H1 (cell line): ENCODE measurements around the gene SOCS6. TPM values are rescaled to one million over a fixed set of nuclear protein-coding genes. Genes with fewer than 3 reads are reported as not detected.

Source experiments
- CTCF ChIA-PET: fragments of 300-600 bp; sonication (Branson Sonifier 250); formaldehyde crosslinking; loops from one replicate; lab custom pipeline; 2021; ENCODE audit not compliant: partially characterized antibody; lab: Charles Lee
- POLR2A ChIA-PET: fragments of 300-600 bp; sonication (Branson Sonifier 250); formaldehyde crosslinking; loops from one replicate; lab custom pipeline; 2021; ENCODE audit warnings: inconsistent platforms; ENCODE audit not compliant: partially characterized antibody; lab: Charles Lee
- DNase-seq, 2 experiments: peaks; one replicate each; pipeline versions ENCODE4 v3.0.0 to v3.0.0-alpha.2; 2010 to 2022; ENCODE audit warnings: low spot score in 2 of 2, low read depth in 1 of 2, mixed read lengths in 1 of 2
- FAIRE-seq: peaks from 2 replicates; lab custom pipeline; 2011; peaks lifted over from hg19 to GRCh38; lab: Jason Lieb, UNC
- H2AFZ ChIP-seq: 2 replicates; pipeline ENCODE4 v1.8.1; 2012; ENCODE audit warnings: low read length, inconsistent platforms
- H2AK5ac ChIP-seq: 2 replicates; pipeline ENCODE4 v1.6.1; 2013; ENCODE audit warnings: low read depth, low read length
- H2BK120ac ChIP-seq: replicated peaks from 2 replicates; pipeline ENCODE3; 2013; ENCODE audit warnings: low read depth, low read length, inconsistent platforms
- H2BK12ac ChIP-seq: 2 replicates; pipeline ENCODE4 v1.6.1; 2013; ENCODE audit warnings: low read depth, low read length
- H2BK15ac ChIP-seq: 2 replicates; pipeline ENCODE4 v1.6.1; 2013; ENCODE audit warnings: low read length
- H2BK20ac ChIP-seq: 2 replicates; pipeline ENCODE4 v1.6.1; 2013; ENCODE audit warnings: low read length
- H2BK5ac ChIP-seq: 2 replicates; pipeline ENCODE4 v1.6.1; 2013; ENCODE audit warnings: low read depth, low read length
- H3K14ac ChIP-seq: 2 replicates; pipeline ENCODE4 v1.6.1; 2013; ENCODE audit warnings: inconsistent platforms; ENCODE audit not compliant: insufficient read length
- H3K18ac ChIP-seq: 2 replicates; pipeline ENCODE4 v1.6.1; 2013; ENCODE audit warnings: low read length; ENCODE audit errors: extremely low read depth
- H3K23ac ChIP-seq: 2 replicates; pipeline ENCODE4 v1.6.1; 2013; ENCODE audit warnings: inconsistent platforms; ENCODE audit not compliant: insufficient read length
- H3K23me2 ChIP-seq: 2 replicates; pipeline ENCODE4 v1.6.1; 2013; ENCODE audit warnings: low read depth, low read length
- H3K27ac ChIP-seq: 2 replicates; pipeline ENCODE4 v1.6.1; 2011; ENCODE audit warnings: low read depth, low read length, inconsistent platforms
- H3K27me3 ChIP-seq, 4 experiments: replicated peaks in 1 of 4; 1 replicate in 1 of 4; 2 replicates in 3 of 4; pipeline versions ENCODE4 v1.6.1 to v1.8.1; 2011 to 2013; ENCODE audit warnings: low read length in 3 of 4, mild to moderate bottlenecking in 3 of 4, inconsistent platforms in 2 of 4, mixed read lengths in 2 of 4, moderate library complexity in 1 of 4; ENCODE audit not compliant: control insufficient read depth in 3 of 4, insufficient read depth in 3 of 4; ENCODE audit errors: extremely low read depth in 1 of 4
- H3K36me3 ChIP-seq, 4 experiments: 2 replicates each; pipeline versions ENCODE4 v1.6.1 to v1.8.1; 2011 to 2013; ENCODE audit warnings: mild to moderate bottlenecking in 4 of 4, low read length in 3 of 4, moderate library complexity in 2 of 4, control low read depth in 1 of 4, inconsistent platforms in 1 of 4; ENCODE audit not compliant: insufficient read depth in 4 of 4, control insufficient read depth in 2 of 4
- H3K4ac ChIP-seq: replicated peaks from 2 replicates; pipeline ENCODE3; 2013; ENCODE audit warnings: low read length, low read depth, mixed read lengths, inconsistent platforms; ENCODE audit not compliant: insufficient read length
- H3K4me1 ChIP-seq, 4 experiments: replicated peaks in 1 of 4; 1 replicate in 1 of 4; 2 replicates in 3 of 4; pipeline versions ENCODE4 v1.6.1 to v1.8.1; 2011 to 2013; ENCODE audit warnings: low read length in 3 of 4, inconsistent platforms in 2 of 4, mixed read lengths in 1 of 4; ENCODE audit not compliant: insufficient read depth in 4 of 4, control insufficient read depth in 3 of 4
- H3K4me2 ChIP-seq, 2 experiments: 2 replicates each; pipeline versions ENCODE4 v1.6.1 to v1.8.1; 2011 to 2013; ENCODE audit warnings: low read depth in 2 of 2, low read length in 2 of 2, control low read depth in 1 of 2, inconsistent platforms in 1 of 2, mild to moderate bottlenecking in 1 of 2; ENCODE audit not compliant: insufficient read depth in 1 of 2
- H3K4me3 ChIP-seq, 4 experiments: fragments of 200-600, 300-600 bp in 1 of 4; sonication (generic), shearing (Covaris generic), sonication (Bioruptor Twin) in 1 of 4; 2 replicates each; pipeline versions ENCODE4 v1.5.1 to v1.8.1; 2011 to 2016; ENCODE audit warnings: low read length in 4 of 4, low read depth in 3 of 4, control low read depth in 2 of 4, inconsistent platforms in 2 of 4, mild to moderate bottlenecking in 2 of 4, mixed read lengths in 1 of 4, moderate library complexity in 1 of 4; ENCODE audit not compliant: insufficient read depth in 2 of 4; ENCODE audit errors: extremely low read depth in 1 of 4
- H3K56ac ChIP-seq: replicated peaks from 2 replicates; pipeline ENCODE3; 2013; ENCODE audit warnings: low read depth, mild to moderate bottlenecking, mixed read lengths, low read length, inconsistent platforms; ENCODE audit not compliant: insufficient read length
- H3K79me1 ChIP-seq: 2 replicates; pipeline ENCODE4 v1.6.1; 2013; ENCODE audit warnings: low read depth, low read length, control low read depth
- H3K79me2 ChIP-seq, 2 experiments: 2 replicates each; pipeline versions ENCODE4 v1.6.1 to v1.8.1; 2012 to 2013; ENCODE audit warnings: low read length in 2 of 2, mild to moderate bottlenecking in 2 of 2, inconsistent platforms in 1 of 2; ENCODE audit not compliant: insufficient read depth in 2 of 2, control insufficient read depth in 1 of 2
- H3K9ac ChIP-seq, 4 experiments: replicated peaks in 1 of 4; 1 replicate in 1 of 4; 2 replicates in 3 of 4; pipeline versions ENCODE4 v1.6.1 to v1.8.1; 2011 to 2013; ENCODE audit warnings: low read depth in 3 of 4, low read length in 3 of 4, control low read depth in 2 of 4, mild to moderate bottlenecking in 2 of 4, moderate library complexity in 2 of 4, inconsistent platforms in 1 of 4; ENCODE audit errors: extremely low read depth in 1 of 4
- H3K9me3 ChIP-seq, 2 experiments: 2 replicates each; pipeline versions ENCODE4 v1.6.1 to v1.8.1; 2012 to 2013; ENCODE audit warnings: mild to moderate bottlenecking in 2 of 2, moderate library complexity in 2 of 2, control low read depth in 1 of 2, inconsistent platforms in 1 of 2, low read depth in 1 of 2, low read length in 1 of 2, mixed read lengths in 1 of 2; ENCODE audit not compliant: insufficient read depth in 2 of 2
- H4K20me1 ChIP-seq, 2 experiments: replicated peaks in 1 of 2; 2 replicates each; pipeline versions ENCODE3 to v1.8.1; 2011 to 2013; ENCODE audit warnings: inconsistent platforms in 2 of 2, low read length in 2 of 2, mild to moderate bottlenecking in 1 of 2; ENCODE audit not compliant: insufficient read depth in 2 of 2, control insufficient read depth in 1 of 2
- H4K5ac ChIP-seq: 2 replicates; pipeline ENCODE4 v1.6.1; 2013; ENCODE audit warnings: low read length, low read depth, mixed read lengths, inconsistent platforms; ENCODE audit not compliant: insufficient read length
- H4K8ac ChIP-seq: 2 replicates; pipeline ENCODE4 v1.8.0; 2013; ENCODE audit warnings: mild to moderate bottlenecking, moderate library complexity, low read length, inconsistent platforms; ENCODE audit not compliant: insufficient read depth; ENCODE audit errors: extremely low read depth
- H4K91ac ChIP-seq: replicated peaks from 2 replicates; pipeline ENCODE3; 2013; ENCODE audit warnings: low read length, mixed read lengths, inconsistent platforms; ENCODE audit not compliant: insufficient read length
- CEBPB ChIP-seq: IDR thresholded peaks from 2 replicates; pipeline ENCODE4 v1.6.1; 2012; ENCODE audit warnings: low read depth, low read length
- CTBP2 ChIP-seq: IDR thresholded peaks from 2 replicates; pipeline ENCODE4 v1.7.0; 2011; ENCODE audit warnings: borderline replicate concordance, mild to moderate bottlenecking, moderate library complexity, mixed read lengths, low read length; ENCODE audit not compliant: insufficient read depth, insufficient read length
- E2F6 ChIP-seq: IDR thresholded peaks from 2 replicates; pipeline ENCODE4 v1.6.1; 2012; ENCODE audit warnings: inconsistent platforms
- EGR1 ChIP-seq: IDR thresholded peaks from 2 replicates; pipeline ENCODE4 v1.6.1; 2011; ENCODE audit warnings: low read depth, low read length, borderline replicate concordance
- NANOG ChIP-seq: IDR thresholded peaks from 2 replicates; pipeline ENCODE4 v1.6.1; 2011; ENCODE audit warnings: low read length, low read depth, mild to moderate bottlenecking, inconsistent platforms; ENCODE audit not compliant: insufficient read depth, poor library complexity, severe bottlenecking
- NRF1 ChIP-seq: IDR thresholded peaks from 2 replicates; pipeline ENCODE4 v1.6.1; 2011; ENCODE audit warnings: mild to moderate bottlenecking, low read depth, low read length, improper control_type of control experiment
- RBBP5 ChIP-seq: IDR thresholded peaks from 2 replicates; pipeline ENCODE4 v1.7.1; 2012; ENCODE audit warnings: low read depth, mild to moderate bottlenecking, inconsistent platforms, low read length, moderate library complexity, borderline replicate concordance
- RFX5 ChIP-seq: IDR thresholded peaks from 2 replicates; pipeline ENCODE4 v1.6.1; 2011; ENCODE audit warnings: low read depth, low read length, improper control_type of control experiment, borderline replicate concordance
- SIN3A ChIP-seq, 2 experiments: IDR thresholded peaks in 1 of 2; conservative IDR thresholded peaks in 1 of 2; 2 replicates each; pipeline ENCODE4 v1.6.1; 2011 to 2012; ENCODE audit warnings: low read length in 2 of 2, improper control_type of control experiment in 1 of 2, low read depth in 1 of 2, mild to moderate bottlenecking in 1 of 2
- SP2 ChIP-seq: IDR thresholded peaks from 2 replicates; pipeline ENCODE4 v1.6.1; 2012; ENCODE audit warnings: mild to moderate bottlenecking, low read length, inconsistent platforms
- SRF ChIP-seq: IDR thresholded peaks from 2 replicates; pipeline ENCODE4 v1.6.1; 2011; ENCODE audit warnings: mild to moderate bottlenecking, low read depth, low read length, moderate library complexity
- YY1 ChIP-seq: IDR thresholded peaks from 2 replicates; pipeline ENCODE4 v1.6.1; 2011; ENCODE audit warnings: low read depth, mild to moderate bottlenecking, low read length
- WGBS, 2 experiments: shearing (Covaris generic) in 1 of 2; methylation state at CpG; one replicate each; pipeline versions ENCODE4 v1.1.6 to v1.1.7; 2013 to 2015; ENCODE audit warnings: low lambda C conversion rate in 2 of 2, mixed read lengths in 2 of 2, inconsistent platforms in 1 of 2, low coverage in 1 of 2, missing lambda C conversion rate in 1 of 2; ENCODE audit not compliant: insufficient replicate concordance in 2 of 2, insufficient coverage in 1 of 2, insufficient read length in 1 of 2; ENCODE audit errors: extremely low coverage in 1 of 2, missing lambda C conversion rate in 1 of 2; 5-methylcytosine and 5-hydroxymethylcytosine counted together
- polyA plus RNA-seq, 7 experiments: library from polyadenylated mRNA; depleted of rRNA in 3 of 7; stranded (reverse) in 5 of 7; unstranded in 2 of 7; fragments of >200 nt in 5 of 7; fragments of 200-250 nt in 2 of 7; gene quantifications; 1 replicate in 5 of 7; 2 replicates in 1 of 7; 4 replicates in 1 of 7; pipeline versions ENCODE4 v1.2.1 to v1.2.3, GENCODE V29; 2011 to 2013; ENCODE audit warnings: missing spikeins in 2 of 7, mixed read lengths in 2 of 7
- total RNA-seq: library from RNA; stranded (reverse); fragmentation: NEBNext Ultra II Directional; extraction: Animal tissue kit (Norgen Biotek cat#: 25700); gene quantifications from 2 replicates; pipeline ENCODE4 v1.2.1, GENCODE V29; 2021
- TF ChIP-seq, protein P1 (sequence below): IDR thresholded peaks from 2 replicates; pipeline ENCODE4 v1.6.1; 2011; ENCODE audit warnings: low read length, improper control_type of control experiment

SOCS6 gene
- total and polyA plus RNA-seq, 2 of the 8 experiments (the other 6 are each of a cell fraction or from before 2014, with no cell fraction given) = 9.1 to 22.9 TPM

DNA sequence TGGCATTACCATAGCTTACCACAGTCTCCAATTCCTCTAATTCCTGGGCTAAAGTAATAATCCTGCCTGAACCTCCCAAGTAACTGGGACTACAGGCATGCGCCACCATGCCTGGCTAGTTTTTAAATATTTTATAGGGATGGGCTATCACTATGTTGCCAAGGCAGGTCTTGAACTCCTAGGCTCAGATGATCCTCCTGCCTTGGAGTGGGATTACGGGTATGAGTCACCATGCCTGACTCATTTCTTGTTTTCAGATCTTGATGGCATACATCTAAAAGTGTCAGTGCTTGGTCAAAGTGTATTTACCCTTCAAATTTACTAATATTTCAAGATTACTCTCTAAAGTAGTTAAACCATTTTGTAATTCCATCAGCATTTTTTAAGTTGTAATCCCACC lies 9.4 kb upstream of the SOCS6 start:
- Histone ChIP-seq H2BK120ac (no peak overlapping the region), H2BK5ac (no peak overlapping the region), H3K79me1 (no peaks in the 10 kb centered on the region), H3K23me2 (no peaks in the 10 kb centered on the region; the same call in 1 of the 2 replicates), H2BK12ac (no peak overlapping the region), H3K27me3 (no peaks in the 10 kb centered on the region), H4K91ac (no peak overlapping the region), H3K27ac (no peak overlapping the region), H3K36me3 (no peaks in the 10 kb centered on the region), H2BK20ac (no peak overlapping the region), H2AK5ac (no peak overlapping the region), H4K8ac (no peak overlapping the region), H3K4me3 (no peak overlapping the region), H3K23ac (no peak overlapping the region), H3K4me2 (no peak overlapping the region), H2BK15ac (no peak overlapping the region), H4K5ac (no peak overlapping the region), H4K20me1 (no peaks in the 10 kb centered on the region), H3K4ac (no peak overlapping the region), H3K4me1 (peaks cover 0 to 3% (median 1%) of the 10 kb centered on the region in 4 experiments; a peak in 2 of 7 replicates), H3K9me3 (peaks cover 0 to 7% of the 10 kb centered on the region in 2 experiments; a peak in 1 of 4 replicates), H3K56ac (no peak overlapping the region), H2AFZ (no peak overlapping the region), H3K18ac (no peak overlapping the region), H3K9ac (no peak overlapping the region), H3K14ac (no peak overlapping the region), H3K79me2 (no peaks in the 10 kb centered on the region)
- FAIRE-seq = no peak
- no peak for DNase-seq
- CTCF ChIA-PET = no interaction called here
- POLR2A ChIA-PET = no interaction called here
- WGBS, 2 experiments = 96% methylated on average over 2 of the region's 2 CpGs; no CpG with 5 or more reads in 1 of the 2 experiments
- TF ChIP-seq E2F6 (no peak), RFX5 (no peak), EGR1 (no peak), CEBPB (no peak), NANOG (no peak), SIN3A (conservative IDR thresholded peaks at IDR 0.05 in 1 of 2, IDR thresholded peaks at IDR 0.05 in 1 of 2; ENCODE audit: low read depth in 1 of 2, low read length in 2 of 2) (no peak), CTBP2 (no peak), NRF1 (no peak), SP2 (no peak), RBBP5 (no peak), SRF (no peak), YY1 (no peak)
- TF ChIP-seq, protein P1, sequence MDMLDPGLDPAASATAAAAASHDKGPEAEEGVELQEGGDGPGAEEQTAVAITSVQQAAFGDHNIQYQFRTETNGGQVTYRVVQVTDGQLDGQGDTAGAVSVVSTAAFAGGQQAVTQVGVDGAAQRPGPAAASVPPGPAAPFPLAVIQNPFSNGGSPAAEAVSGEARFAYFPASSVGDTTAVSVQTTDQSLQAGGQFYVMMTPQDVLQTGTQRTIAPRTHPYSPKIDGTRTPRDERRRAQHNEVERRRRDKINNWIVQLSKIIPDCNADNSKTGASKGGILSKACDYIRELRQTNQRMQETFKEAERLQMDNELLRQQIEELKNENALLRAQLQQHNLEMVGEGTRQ = no peak
